Progenitor cell of endocrine pancreas (in vitro differentiated cells): ENCODE data around the gene ELN. TPM values are rescaled to one million over a fixed set of nuclear protein-coding genes. Genes with fewer than 3 reads are reported as not detected.
"Not testable (repeated sequence)": the region's sequence is repeated elsewhere in the genome, so short reads cannot be mapped to it uniquely, and the experiment has no call there.

ENCODE experiments used
- DNase-seq: peaks from one replicate; pipeline ENCODE4 v3.0.0; 2021; ENCODE audit warnings: low spot score; ENCODE audit not compliant: unreplicated experiment
- H3K27ac Mint-ChIP-seq: 2 replicates; pipeline ENCODE4 v1.8.0; 2021; ENCODE audit warnings: mild to moderate bottlenecking, moderate library complexity, mixed read lengths
- H3K27me3 Mint-ChIP-seq: 2 replicates; pipeline ENCODE4 v1.8.0; 2021; ENCODE audit warnings: mixed read lengths
- H3K36me3 Mint-ChIP-seq: 2 replicates; pipeline ENCODE4 v1.8.0; 2022; ENCODE audit warnings: mixed read lengths; ENCODE audit not compliant: insufficient read depth
- H3K4me1 Mint-ChIP-seq: 2 replicates; pipeline ENCODE4 v1.8.0; 2021; ENCODE audit warnings: low read depth, mixed read lengths
- H3K4me3 Mint-ChIP-seq: 2 replicates; pipeline ENCODE4 v1.8.0; 2021; ENCODE audit warnings: low read depth, mild to moderate bottlenecking, moderate library complexity, mixed read lengths
- H3K9me3 Mint-ChIP-seq: 2 replicates; pipeline ENCODE4 v1.8.0; 2021; ENCODE audit warnings: low read depth, mixed read lengths
- long read RNA-seq: library from polyadenylated mRNA; unstranded; transcript quantifications from one replicate; pipeline ENCODE4 v2.0.0, GENCODE V29; 2020
- total RNA-seq: library from RNA; stranded (reverse); gene quantifications from 2 replicates; pipeline ENCODE4 v1.2.1, GENCODE V29; 2021
- TF ChIP-seq, protein P1 (sequence below): fragments of 200-600 bp; sonication (generic); IDR thresholded peaks from one replicate; pipeline ENCODE4 v1.5.0; 2021; ENCODE audit warnings: antibody characterized with exemption, mild to moderate bottlenecking; ENCODE audit not compliant: unreplicated experiment

The ELN gene
- 0.26 and 0.33 TPM in 2 replicates for total RNA-seq
- long read RNA-seq: 0 reads

DNA sequence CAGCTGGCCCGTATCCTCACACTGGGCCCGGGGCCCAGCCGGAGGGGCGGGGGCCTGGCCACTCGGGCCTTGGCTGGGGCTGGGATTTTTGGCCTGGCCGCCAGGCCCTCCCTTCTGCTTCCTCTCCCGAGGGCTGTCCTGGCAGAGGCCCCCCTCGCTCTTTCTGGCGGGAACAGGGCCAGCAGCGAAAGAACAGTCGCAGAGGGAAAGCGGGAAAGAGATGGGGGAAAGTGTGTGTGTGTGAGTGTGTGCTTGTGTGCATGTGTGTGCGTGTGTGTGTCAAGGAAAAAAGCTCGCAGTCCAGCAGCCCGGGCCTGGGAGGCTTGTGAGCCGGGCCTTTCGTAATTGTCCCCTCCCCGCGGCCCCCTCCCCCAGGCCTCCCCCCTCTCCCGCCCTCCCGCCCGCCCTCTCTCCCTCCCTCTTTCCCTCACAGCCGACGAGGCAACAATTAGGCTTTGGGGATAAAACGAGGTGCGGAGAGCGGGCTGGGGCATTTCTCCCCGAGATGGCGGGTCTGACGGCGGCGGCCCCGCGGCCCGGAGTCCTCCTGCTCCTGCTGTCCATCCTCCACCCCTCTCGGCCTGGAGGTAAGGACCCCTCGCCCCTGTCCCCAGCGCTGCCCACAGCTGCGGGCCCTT lies at the start of gene ELN:
ELN (plus strand) TSS at position 491 of the 638 bp plus-strand sequence; CDS start at position 506, 15 bp downstream.
- no peaks in the 10 kb centered on the region for H3K9me3 Mint-ChIP-seq
- H3K36me3 Mint-ChIP-seq: no peaks in the 10 kb centered on the region
- DNase-seq: no peak
- H3K27ac Mint-ChIP-seq: no peak within 1 kb of the TSS
- H3K4me3 Mint-ChIP-seq: no peak within 1 kb of the TSS
- H3K27me3 Mint-ChIP-seq: peaks cover 49% of the 10 kb centered on the region
- TF ChIP-seq, protein P1, sequence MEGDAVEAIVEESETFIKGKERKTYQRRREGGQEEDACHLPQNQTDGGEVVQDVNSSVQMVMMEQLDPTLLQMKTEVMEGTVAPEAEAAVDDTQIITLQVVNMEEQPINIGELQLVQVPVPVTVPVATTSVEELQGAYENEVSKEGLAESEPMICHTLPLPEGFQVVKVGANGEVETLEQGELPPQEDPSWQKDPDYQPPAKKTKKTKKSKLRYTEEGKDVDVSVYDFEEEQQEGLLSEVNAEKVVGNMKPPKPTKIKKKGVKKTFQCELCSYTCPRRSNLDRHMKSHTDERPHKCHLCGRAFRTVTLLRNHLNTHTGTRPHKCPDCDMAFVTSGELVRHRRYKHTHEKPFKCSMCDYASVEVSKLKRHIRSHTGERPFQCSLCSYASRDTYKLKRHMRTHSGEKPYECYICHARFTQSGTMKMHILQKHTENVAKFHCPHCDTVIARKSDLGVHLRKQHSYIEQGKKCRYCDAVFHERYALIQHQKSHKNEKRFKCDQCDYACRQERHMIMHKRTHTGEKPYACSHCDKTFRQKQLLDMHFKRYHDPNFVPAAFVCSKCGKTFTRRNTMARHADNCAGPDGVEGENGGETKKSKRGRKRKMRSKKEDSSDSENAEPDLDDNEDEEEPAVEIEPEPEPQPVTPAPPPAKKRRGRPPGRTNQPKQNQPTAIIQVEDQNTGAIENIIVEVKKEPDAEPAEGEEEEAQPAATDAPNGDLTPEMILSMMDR: no peak
- peaks cover 9% of the 10 kb centered on the region for H3K4me1 Mint-ChIP-seq

DNA sequence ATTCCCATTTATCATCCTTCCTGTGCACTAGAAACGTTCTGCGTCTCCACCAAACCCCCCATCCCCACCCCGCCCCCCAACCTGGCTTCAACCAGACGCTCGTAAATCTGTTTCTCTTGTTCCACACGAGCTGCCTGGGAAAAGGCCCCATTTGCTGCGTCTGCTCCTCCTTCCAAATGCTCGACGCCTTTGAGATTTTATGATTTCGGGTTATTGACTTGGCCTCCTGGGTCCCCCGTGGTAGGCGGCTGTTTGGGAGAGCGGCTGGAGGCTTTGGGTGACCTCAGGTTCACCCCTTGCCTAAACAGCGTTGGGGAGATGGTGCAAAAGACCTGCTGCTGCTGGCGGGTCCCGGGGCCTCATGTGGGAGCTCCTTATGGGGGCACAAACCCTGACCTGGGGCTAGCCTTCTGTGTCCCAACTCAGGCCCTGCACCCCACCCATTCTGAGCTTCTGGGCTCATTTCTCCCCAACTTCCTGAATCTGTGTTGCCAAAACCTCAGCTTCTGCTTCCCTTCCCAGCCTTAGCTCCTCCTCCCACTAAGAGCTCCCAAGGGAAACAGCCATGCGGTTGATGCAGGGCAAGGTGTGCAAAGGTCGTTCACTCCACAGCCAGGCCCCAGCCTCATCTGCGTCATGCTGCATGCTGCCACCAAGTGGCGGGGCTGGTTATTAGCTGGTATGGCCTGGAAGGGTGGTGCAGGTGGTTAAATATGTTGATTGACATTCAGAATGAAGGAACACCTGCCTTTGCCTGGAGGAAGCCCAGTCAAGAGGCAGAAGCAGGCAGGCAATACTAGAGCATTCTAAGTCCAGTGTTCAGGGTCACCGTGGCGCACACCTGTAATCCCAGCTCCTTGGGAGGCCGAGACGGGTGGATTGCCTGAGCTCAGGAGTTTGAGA lies 49.1 kb upstream of the ELN start:
- Mint-ChIP-seq H3K4me3 (no peak overlapping the region), H3K9me3 (no peaks in the 10 kb centered on the region), H3K4me1 (peaks cover 15% of the 10 kb centered on the region), H3K36me3 (no peaks in the 10 kb centered on the region), H3K27ac (no peak overlapping the region), H3K27me3 (no peaks in the 10 kb centered on the region)
- no peak for DNase-seq
- TF ChIP-seq, protein P1: peak; percentile 46

DNA sequence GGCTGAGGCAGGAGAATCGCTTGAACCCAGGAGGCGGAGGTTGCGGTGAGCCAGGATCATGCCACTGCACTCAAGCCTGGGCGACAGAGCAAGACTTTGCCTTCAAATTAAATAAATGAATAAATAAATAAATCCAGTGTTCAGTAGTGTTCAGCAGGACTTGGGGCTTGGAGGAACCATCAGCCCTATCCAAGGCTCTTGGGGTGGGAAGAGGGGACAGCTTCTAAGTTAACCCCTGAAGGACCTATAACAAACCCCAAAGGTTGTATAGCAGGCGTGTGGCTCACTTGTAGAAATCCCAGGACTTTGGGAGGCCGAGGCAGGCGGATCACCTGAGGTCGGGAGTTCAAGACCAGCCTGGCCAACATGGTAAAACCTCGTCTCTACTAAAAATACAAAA lies 48.3 kb upstream of the ELN start:
- H3K9me3 Mint-ChIP-seq, DNase-seq, H3K4me3 Mint-ChIP-seq, H3K27ac Mint-ChIP-seq, H3K27me3 Mint-ChIP-seq, H3K36me3 Mint-ChIP-seq: not testable (repeated sequence)
- peaks cover 13% of the 10 kb centered on the region for H3K4me1 Mint-ChIP-seq

DNA sequence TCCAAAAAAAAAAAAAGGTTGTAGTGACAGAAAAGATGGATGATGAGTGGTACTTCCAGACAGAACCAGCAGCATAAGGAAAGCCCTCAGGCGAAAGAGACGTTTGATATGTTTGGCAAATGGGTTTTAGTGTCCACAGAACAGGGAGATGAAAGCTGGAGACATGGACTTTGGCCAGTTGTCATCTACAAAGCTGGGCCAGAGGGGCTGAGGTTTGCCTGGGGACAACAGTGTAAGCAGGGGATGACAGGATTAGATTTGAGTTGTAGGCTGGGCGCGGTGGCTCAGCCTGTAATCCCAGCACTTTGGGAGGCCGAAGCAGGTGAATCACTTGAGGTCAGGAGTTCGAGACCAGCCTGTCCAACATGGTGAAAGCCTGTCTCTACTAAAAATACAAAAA lies 47.8 kb upstream of the ELN start:
- H3K36me3 Mint-ChIP-seq: no peaks in the 10 kb centered on the region
- DNase-seq: no peak
- H3K27me3 Mint-ChIP-seq: peaks cover 3% of the 10 kb centered on the region
- no peak overlapping the region for H3K4me3 Mint-ChIP-seq
- H3K9me3 Mint-ChIP-seq: no peaks in the 10 kb centered on the region
- no peak overlapping the region for H3K27ac Mint-ChIP-seq
- H3K4me1 Mint-ChIP-seq: peaks cover 9% of the 10 kb centered on the region
- TF ChIP-seq, protein P1: no peak

DNA sequence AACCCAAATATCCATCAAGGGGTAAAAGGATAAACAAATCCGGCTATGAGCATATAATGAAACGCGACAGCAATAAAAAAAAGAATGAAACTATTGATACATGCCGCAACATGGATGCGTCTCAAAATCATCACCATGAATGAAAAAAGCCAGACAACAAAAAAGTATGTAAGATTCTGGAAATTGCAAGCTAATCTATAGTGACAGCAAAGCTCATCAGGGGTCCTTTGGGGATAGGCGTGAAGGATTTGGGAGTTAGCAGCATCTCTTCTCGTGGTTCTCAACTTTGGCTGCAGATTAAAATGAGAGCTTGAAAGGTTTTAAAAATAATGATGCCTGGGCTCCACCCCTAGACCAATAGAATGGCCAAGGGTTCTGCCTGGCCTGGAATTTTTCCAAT lies 46.0 kb upstream of the ELN start:
- no peak overlapping the region for H3K4me3 Mint-ChIP-seq
- TF ChIP-seq, protein P1: no peak
- DNase-seq: no peak
- H3K36me3 Mint-ChIP-seq: no peaks in the 10 kb centered on the region
- H3K9me3 Mint-ChIP-seq: no peaks in the 10 kb centered on the region
- peaks cover 6% of the 10 kb centered on the region for H3K4me1 Mint-ChIP-seq
- no peak overlapping the region for H3K27ac Mint-ChIP-seq
- H3K27me3 Mint-ChIP-seq: peaks cover 3% of the 10 kb centered on the region
